GM20000 (cell line): Measurements from ENCODE around the gene ACIN1.
A peak's percentile ranks its signal among the peaks of the same experiment; 100 is the strongest.

Source experiments
- DNase-seq: peaks from one replicate; pipeline ENCODE4 v3.0.0; 2012; ENCODE audit warnings: low spot score
- TF ChIP-seq, protein P1 (sequence below): IDR thresholded peaks from 2 replicates; pipeline ENCODE4 v1.5.1; 2012; ENCODE audit warnings: mild to moderate bottlenecking, control low read depth; ENCODE audit errors: extremely low read depth, missing control alignments

ACIN1 gene

DNA sequence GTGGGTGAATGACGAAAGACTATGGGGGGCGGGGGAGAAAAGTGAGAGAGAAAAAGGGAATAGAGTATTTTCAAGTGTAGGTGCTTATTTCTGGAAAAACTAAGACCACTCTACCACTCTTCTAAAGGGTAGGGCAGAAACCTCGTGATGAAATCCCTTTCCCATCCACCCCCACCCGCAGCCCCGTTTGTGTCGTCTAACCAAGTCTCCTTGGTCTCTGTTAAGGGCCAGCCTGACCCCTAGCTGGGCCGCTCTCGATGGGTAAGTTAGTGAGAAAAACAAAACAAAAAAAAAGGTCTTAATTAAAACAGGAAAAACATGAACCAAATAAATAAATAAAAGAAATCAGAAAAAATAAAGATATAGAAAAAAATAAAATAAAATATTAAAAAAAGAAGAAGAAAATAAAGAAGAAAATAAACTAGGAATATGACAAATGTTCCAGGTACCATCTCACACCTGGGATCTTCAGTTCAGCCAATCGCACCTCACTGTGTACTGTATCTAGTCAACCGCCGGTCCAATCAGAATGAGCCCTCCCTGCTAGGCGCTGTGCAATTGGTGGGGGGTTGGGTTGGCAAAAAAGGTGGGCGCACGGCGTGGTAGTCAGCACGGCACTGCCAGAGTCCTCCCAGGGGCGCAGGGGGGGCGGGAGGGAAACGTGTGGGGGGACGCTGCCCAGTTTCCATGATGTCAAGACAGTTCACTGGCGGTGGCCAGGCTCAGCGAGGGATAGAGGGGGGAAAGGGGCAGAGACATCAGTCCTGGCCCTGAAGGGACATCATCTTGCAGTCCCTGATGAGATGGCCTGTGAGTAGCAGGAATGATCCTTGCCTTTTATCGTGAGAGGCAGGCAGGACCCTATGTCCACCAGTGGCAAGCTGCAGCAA lies 27.8 kb downstream of the ACIN1 start:
- TF ChIP-seq, protein P1, sequence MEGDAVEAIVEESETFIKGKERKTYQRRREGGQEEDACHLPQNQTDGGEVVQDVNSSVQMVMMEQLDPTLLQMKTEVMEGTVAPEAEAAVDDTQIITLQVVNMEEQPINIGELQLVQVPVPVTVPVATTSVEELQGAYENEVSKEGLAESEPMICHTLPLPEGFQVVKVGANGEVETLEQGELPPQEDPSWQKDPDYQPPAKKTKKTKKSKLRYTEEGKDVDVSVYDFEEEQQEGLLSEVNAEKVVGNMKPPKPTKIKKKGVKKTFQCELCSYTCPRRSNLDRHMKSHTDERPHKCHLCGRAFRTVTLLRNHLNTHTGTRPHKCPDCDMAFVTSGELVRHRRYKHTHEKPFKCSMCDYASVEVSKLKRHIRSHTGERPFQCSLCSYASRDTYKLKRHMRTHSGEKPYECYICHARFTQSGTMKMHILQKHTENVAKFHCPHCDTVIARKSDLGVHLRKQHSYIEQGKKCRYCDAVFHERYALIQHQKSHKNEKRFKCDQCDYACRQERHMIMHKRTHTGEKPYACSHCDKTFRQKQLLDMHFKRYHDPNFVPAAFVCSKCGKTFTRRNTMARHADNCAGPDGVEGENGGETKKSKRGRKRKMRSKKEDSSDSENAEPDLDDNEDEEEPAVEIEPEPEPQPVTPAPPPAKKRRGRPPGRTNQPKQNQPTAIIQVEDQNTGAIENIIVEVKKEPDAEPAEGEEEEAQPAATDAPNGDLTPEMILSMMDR = no peak
- DNase-seq = peak; percentile 9

DNA sequence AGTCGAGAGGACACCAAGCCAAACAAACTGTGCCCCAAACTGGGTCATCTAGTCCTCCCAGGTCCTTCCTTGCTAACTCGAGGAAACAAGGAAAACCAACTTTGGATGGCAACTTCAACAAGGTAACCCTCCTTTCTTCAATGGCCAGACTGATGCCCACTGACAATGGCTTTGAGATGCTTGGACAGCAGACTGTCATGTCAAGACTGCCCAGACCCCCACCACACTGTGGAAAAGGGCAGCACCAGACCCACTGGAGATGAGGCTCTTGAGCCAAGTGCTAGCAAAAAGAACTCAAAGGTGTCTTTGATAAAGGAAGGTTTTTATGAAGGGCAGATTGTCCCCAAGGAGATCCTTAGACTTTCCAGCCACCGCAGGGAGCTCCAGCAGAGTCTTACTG lies 28.6 kb downstream of the ACIN1 start:
- TF ChIP-seq, protein P1 = no peak
- no peak for DNase-seq

GRCh38 chr14:23063601-23064000 lies 31.3 kb downstream of the ACIN1 start:
- TF ChIP-seq, protein P1 = no peak
- no peak for DNase-seq

- DNase-seq = no peak
- TF ChIP-seq, protein P1 = no peak
These were observed 32.9 kb downstream of the ACIN1 start for GRCh38 chr14:23062002-23062401.

DNA sequence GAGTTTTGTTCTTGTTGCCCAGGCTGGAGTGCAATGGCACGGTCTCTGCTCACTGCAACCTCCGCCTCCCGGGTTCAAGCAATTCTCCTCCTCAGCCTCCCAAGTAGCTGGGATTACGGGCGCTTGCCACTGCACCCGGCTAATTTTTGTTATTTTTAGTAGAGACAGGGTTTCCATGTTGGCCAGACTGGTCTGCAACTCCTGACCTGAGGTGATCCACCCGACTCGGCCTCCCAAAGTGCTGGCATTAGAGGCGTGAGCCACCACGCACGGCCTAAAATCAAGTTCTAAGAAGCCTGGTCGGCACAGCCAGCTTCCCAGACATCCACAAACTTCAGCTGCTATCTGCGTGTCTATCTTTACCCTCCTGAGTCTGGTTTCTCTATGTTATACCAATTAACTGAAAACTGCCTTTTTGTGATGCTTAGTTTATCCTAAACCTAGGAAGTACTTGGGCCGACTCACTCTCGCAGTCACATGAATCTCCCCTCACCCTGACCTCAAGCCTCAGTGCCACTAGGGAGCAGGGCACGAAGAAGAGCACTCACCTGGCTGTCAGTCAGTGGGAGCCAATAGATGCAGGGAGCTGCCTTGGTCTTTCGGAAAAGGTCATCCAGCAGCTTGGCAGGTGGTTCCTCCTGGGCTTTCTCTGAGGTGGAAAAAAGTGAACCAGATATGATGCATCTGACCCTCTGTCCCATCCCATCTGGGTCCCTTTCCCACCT lies 34.2 kb downstream of the ACIN1 start:
- TF ChIP-seq, protein P1 = no peak
- peak; percentile 4 for DNase-seq

DNA sequence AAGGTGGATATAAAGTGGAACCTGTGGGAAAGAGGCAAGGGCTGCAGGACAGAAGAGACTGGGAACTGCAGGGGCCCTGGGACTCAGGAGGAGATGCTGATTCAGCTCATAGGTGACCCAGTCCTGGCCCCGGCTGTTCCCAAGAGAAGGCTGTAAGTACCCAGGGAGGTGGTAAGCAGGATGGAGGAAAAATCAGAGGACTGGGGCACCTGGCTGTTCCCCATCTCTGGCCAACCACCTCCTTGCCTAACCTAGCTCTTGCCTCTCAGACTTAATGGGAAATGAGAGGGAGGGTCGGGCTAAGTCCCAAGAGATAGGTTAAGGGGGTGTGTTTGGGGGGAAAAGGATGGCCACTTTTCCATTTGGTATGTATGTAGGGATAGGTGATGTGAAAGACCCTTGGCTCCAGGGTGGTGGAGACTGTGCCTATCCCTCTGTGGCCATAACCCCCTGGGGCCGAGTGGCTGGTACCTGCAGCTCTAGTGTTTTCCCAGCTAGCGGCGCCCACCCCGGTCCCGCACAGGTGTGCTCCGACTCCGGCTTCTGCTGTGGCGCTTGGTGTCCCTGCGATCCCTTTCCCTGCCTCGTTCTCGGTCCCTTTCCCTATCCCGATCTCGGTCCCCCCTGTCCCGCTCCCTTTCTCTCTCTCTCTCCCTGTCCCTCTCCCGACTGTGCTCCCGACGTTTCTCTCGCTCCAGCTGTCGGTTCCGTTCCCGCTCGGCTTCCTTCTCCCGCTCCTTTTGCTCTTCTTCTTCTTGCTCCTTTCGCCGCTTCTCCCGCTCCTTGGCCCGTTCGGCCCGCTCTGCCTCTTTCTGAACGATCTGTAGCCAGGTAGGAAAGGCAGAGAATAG lies 36.1 kb downstream of the ACIN1 start:
- TF ChIP-seq, protein P1 = no peak

More for the DNA sequence above, 36.1 kb downstream of the ACIN1 start:
- peak; percentile 47 for DNase-seq
